ENCODE results near the gene PKIG.

The PKIG gene

GRCh38 chr20:44662261-44662660 is 79.9 kb downstream of the PKIG start:
- no peak for DNase-seq (ENCODE audit: low read depth)

- DNase-seq (ENCODE audit: low read depth) = no peak
These were observed 81.8 kb downstream of the PKIG start for GRCh38 chr20:44664131-44664530.

DNA sequence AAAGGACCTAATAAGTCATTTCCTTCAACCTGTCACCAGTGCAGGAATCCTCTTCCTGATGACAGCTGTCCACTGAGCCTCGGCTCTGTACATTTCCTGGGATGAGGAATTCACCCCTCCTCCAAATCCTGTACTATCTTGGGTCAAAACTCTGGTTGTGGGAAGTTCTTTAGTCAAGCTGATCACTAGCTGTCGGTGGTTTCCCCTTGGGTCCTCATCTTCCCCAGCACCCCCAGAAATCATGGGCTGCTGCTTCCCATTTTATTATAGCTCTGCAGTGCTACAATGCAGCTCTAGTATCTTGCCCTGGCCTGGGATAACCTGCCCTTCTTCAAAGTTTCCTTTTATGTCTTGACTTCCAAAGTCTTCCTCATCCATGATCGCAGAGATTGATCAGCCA is 83.7 kb downstream of the PKIG start:
- DNase-seq (ENCODE audit: low read depth) = no peak

Data from ELR (cell line).